ENCODE data around the gene CYYR1.

CYYR1 gene

DNA sequence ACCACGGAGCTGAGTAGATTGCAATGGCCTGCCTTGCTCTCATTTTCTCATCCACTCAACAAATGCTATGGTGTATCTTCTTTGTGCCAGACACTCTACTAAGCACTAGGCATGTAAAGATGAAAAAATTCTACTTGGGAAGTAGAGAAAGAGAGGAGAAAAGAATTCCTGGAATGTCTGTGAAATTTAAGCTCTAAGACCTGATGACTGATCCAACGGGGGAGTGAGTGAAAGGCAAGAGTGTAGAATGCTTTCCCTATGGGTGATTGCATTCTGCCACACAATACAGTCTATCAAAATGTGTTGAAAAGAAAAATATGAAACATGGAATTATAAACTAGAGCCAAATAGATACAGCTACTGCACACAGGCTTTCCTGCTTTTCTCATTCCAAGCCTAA is 82.3 kb downstream of the CYYR1 start:
- POLR2A ChIA-PET: no interaction called here
- CTCF ChIA-PET: interaction anchor here (0.6 to 1.1 kb wide), 3 partner anchors 21 to 852 kb away, joined by 3 to 6 read pairs (median 4); partner anchors contain the start of gene JAM2
- Histone ChIP-seq H3K36me3 (ENCODE audit: control insufficient read depth in 2 of 2, insufficient read depth in 1 of 2, low read length in 2 of 2) (no peaks in the 10 kb centered on the region), H3K4me3 (ENCODE audit: low read depth, low read length) (no peak overlapping the region), H3K4me1 (ENCODE audit: control insufficient read depth, insufficient read depth, low read length) (no peaks in the 10 kb centered on the region), H3K27ac (ENCODE audit: extremely low read depth, low read depth, low read length) (no peak overlapping the region), H3K9me3 (ENCODE audit: control insufficient read depth, insufficient read depth, low read depth, low read length) (no peaks in the 10 kb centered on the region)
- TF ChIP-seq, protein P1, sequence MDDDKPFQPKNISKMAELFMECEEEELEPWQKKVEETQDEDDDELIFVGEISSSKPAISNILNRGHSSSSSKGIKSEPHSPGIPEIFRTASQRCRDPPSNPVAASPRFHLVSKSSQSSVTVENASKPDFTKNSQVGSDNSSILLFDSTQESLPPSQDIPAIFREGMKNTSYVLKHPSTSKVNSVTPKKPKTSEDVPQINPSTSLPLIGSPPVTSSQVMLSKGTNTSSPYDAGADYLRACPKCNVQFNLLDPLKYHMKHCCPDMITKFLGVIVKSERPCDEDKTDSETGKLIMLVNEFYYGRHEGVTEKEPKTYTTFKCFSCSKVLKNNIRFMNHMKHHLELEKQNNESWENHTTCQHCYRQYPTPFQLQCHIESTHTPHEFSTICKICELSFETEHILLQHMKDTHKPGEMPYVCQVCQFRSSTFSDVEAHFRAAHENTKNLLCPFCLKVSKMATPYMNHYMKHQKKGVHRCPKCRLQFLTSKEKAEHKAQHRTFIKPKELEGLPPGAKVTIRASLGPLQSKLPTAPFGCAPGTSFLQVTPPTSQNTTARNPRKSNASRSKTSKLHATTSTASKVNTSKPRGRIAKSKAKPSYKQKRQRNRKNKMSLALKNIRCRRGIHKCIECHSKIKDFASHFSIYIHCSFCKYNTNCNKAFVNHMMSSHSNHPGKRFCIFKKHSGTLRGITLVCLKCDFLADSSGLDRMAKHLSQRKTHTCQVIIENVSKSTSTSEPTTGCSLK (tag by site-specific recombination; IDR thresholded peaks at IDR 0.05): no peak
- TF ChIP-seq GLIS2 (tag by site-specific recombination; IDR thresholded peaks at IDR 0.05): no peak
- no peak for TF ChIP-seq ZNF777 (tag by site-specific recombination; IDR thresholded peaks at IDR 0.05; ENCODE audit: borderline replicate concordance)
- no peak for TF ChIP-seq ZNF843 (tag by site-specific recombination; IDR thresholded peaks at IDR 0.05)
- TF ChIP-seq ZNF324 (tag by site-specific recombination; IDR thresholded peaks at IDR 0.05): no peak
- TF ChIP-seq, protein P2, sequence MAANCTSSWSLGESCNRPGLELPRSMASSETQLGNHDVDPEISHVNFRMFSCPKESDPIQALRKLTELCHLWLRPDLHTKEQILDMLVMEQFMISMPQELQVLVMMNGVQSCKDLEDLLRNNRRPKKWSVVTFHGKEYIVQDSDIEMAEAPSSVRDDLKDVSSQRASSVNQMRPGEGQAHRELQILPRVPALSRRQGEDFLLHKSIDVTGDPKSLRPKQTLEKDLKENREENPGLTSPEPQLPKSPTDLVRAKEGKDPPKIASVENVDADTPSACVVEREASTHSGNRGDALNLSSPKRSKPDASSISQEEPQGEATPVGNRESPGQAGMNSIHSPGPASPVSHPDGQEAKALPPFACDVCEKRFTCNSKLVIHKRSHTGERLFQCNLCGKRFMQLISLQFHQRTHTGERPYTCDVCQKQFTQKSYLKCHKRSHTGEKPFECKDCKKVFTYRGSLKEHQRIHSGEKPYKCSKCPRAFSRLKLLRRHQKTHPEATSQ (tag by site-specific recombination; IDR thresholded peaks at IDR 0.05): no peak
- TF ChIP-seq ZNF311 (tag by site-specific recombination; IDR thresholded peaks at IDR 0.05; ENCODE audit: borderline replicate concordance): no peak
- TF ChIP-seq ZSCAN30 (tag by site-specific recombination; IDR thresholded peaks at IDR 0.05): no peak
- TF ChIP-seq EGR2 (tag by site-specific recombination; IDR thresholded peaks at IDR 0.05; ENCODE audit: low read depth): no peak
- no peak for TF ChIP-seq REPIN1 (tag by site-specific recombination; IDR thresholded peaks at IDR 0.05; ENCODE audit: low read depth)
- no peak for TF ChIP-seq KLF10 (tag by site-specific recombination; IDR thresholded peaks at IDR 0.05)
- TF ChIP-seq, protein P3, sequence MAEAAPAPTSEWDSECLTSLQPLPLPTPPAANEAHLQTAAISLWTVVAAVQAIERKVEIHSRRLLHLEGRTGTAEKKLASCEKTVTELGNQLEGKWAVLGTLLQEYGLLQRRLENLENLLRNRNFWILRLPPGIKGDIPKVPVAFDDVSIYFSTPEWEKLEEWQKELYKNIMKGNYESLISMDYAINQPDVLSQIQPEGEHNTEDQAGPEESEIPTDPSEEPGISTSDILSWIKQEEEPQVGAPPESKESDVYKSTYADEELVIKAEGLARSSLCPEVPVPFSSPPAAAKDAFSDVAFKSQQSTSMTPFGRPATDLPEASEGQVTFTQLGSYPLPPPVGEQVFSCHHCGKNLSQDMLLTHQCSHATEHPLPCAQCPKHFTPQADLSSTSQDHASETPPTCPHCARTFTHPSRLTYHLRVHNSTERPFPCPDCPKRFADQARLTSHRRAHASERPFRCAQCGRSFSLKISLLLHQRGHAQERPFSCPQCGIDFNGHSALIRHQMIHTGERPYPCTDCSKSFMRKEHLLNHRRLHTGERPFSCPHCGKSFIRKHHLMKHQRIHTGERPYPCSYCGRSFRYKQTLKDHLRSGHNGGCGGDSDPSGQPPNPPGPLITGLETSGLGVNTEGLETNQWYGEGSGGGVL (tag by site-specific recombination; IDR thresholded peaks at IDR 0.05): no peak
- TF ChIP-seq ZNF138 (tag by site-specific recombination; IDR thresholded peaks at IDR 0.05; ENCODE audit: borderline replicate concordance): no peak
- TF ChIP-seq ZNF548 (tag by site-specific recombination; IDR thresholded peaks at IDR 0.05): no peak
- no peak for TF ChIP-seq YY2 (tag by site-specific recombination; IDR thresholded peaks at IDR 0.05)
- TF ChIP-seq ZNF558 (tag by site-specific recombination; IDR thresholded peaks at IDR 0.05): no peak
- TF ChIP-seq ZNF24 (tag by site-specific recombination; IDR thresholded peaks at IDR 0.05): no peak
- no peak for TF ChIP-seq ZNF211 (tag by site-specific recombination; IDR thresholded peaks at IDR 0.05; ENCODE audit: low read depth)

DNA sequence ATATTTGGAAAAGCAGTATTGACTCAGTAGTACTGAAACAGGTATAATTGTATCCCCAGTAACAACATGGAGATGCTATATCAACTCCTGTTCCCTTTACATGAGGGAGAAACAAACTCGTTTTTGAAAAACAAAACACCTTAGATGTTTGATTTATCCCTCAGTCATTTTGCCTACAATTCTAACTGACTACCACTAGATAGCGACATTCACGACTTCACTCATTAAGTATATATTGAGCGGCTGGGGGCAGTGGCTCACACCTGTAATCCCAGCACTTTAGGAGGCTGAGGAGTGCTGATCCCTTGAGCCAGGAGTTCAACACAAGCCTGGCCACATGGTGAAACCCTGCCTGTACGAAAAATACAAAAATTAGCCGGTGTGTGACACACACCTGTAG is 83.3 kb downstream of the CYYR1 start:
- H3K4me1 ChIP-seq (ENCODE audit: control insufficient read depth, insufficient read depth, low read length): no peaks in the 10 kb centered on the region
- no peak overlapping the region for H3K4me3 ChIP-seq (ENCODE audit: low read depth, low read length)
- H3K27ac ChIP-seq (ENCODE audit: extremely low read depth, low read depth, low read length): no peak overlapping the region
- no peaks in the 10 kb centered on the region for H3K9me3 ChIP-seq (ENCODE audit: control insufficient read depth, insufficient read depth, low read depth, low read length)
- ChIA-PET POLR2A (no interaction called here), CTCF (no interaction called here)
- no peaks in the 10 kb centered on the region for H3K36me3 ChIP-seq (ENCODE audit: control insufficient read depth in 2 of 2, insufficient read depth in 1 of 2, low read length in 2 of 2)
- TF ChIP-seq ZNF707 (tag by site-specific recombination; IDR thresholded peaks at IDR 0.05) (no peak), ZNF239 (tag by site-specific recombination; IDR thresholded peaks at IDR 0.05) (no peak), ZBTB17 (tag by site-specific recombination; IDR thresholded peaks at IDR 0.05) (no peak), WT1 (tag by site-specific recombination; IDR thresholded peaks at IDR 0.05) (no peak), ZNF37A (tag by site-specific recombination; IDR thresholded peaks at IDR 0.05) (no peak), ZNF473 (tag by site-specific recombination; IDR thresholded peaks at IDR 0.05) (no peak), SP7 (tag by site-specific recombination; IDR thresholded peaks at IDR 0.05) (no peak), OVOL3 (tag by site-specific recombination; IDR thresholded peaks at IDR 0.05) (no peak), ZNF214 (tag by site-specific recombination; IDR thresholded peaks at IDR 0.05; ENCODE audit: borderline replicate concordance) (no peak), ZNF658 (tag by site-specific recombination; IDR thresholded peaks at IDR 0.05) (no peak), ZNF335 (tag by site-specific recombination; conservative IDR thresholded peaks at IDR 0.05) (no peak)
- TF ChIP-seq, protein P4, sequence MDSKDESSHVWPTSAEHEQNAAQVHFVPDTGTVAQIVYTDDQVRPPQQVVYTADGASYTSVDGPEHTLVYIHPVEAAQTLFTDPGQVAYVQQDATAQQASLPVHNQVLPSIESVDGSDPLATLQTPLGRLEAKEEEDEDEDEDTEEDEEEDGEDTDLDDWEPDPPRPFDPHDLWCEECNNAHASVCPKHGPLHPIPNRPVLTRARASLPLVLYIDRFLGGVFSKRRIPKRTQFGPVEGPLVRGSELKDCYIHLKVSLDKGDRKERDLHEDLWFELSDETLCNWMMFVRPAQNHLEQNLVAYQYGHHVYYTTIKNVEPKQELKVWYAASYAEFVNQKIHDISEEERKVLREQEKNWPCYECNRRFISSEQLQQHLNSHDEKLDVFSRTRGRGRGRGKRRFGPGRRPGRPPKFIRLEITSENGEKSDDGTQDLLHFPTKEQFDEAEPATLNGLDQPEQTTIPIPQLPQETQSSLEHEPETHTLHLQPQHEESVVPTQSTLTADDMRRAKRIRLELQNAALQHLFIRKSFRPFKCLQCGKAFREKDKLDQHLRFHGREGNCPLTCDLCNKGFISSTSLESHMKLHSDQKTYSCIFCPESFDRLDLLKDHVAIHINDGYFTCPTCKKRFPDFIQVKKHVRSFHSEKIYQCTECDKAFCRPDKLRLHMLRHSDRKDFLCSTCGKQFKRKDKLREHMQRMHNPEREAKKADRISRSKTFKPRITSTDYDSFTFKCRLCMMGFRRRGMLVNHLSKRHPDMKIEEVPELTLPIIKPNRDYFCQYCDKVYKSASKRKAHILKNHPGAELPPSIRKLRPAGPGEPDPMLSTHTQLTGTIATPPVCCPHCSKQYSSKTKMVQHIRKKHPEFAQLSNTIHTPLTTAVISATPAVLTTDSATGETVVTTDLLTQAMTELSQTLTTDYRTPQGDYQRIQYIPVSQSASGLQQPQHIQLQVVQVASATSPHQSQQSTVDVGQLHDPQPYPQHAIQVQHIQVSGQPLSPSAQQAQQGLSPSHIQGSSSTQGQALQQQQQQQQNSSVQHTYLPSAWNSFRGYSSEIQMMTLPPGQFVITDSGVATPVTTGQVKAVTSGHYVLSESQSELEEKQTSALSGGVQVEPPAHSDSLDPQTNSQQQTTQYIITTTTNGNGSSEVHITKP (tag by site-specific recombination; IDR thresholded peaks at IDR 0.05): no peak
